Smooth muscle cell of the umbilical artery (primary cell): Measurements from ENCODE around the gene BAIAP3. TPM values are rescaled to one million over a fixed set of nuclear protein-coding genes. Genes with fewer than 3 reads are reported as not detected.

Experiments used
- total RNA-seq: library from RNA; depleted of rRNA; stranded (reverse); fragments of >200 nt; gene quantifications from 2 replicates; pipeline ENCODE4 v1.2.3, GENCODE V29; 2014

Gene BAIAP3, protein sequence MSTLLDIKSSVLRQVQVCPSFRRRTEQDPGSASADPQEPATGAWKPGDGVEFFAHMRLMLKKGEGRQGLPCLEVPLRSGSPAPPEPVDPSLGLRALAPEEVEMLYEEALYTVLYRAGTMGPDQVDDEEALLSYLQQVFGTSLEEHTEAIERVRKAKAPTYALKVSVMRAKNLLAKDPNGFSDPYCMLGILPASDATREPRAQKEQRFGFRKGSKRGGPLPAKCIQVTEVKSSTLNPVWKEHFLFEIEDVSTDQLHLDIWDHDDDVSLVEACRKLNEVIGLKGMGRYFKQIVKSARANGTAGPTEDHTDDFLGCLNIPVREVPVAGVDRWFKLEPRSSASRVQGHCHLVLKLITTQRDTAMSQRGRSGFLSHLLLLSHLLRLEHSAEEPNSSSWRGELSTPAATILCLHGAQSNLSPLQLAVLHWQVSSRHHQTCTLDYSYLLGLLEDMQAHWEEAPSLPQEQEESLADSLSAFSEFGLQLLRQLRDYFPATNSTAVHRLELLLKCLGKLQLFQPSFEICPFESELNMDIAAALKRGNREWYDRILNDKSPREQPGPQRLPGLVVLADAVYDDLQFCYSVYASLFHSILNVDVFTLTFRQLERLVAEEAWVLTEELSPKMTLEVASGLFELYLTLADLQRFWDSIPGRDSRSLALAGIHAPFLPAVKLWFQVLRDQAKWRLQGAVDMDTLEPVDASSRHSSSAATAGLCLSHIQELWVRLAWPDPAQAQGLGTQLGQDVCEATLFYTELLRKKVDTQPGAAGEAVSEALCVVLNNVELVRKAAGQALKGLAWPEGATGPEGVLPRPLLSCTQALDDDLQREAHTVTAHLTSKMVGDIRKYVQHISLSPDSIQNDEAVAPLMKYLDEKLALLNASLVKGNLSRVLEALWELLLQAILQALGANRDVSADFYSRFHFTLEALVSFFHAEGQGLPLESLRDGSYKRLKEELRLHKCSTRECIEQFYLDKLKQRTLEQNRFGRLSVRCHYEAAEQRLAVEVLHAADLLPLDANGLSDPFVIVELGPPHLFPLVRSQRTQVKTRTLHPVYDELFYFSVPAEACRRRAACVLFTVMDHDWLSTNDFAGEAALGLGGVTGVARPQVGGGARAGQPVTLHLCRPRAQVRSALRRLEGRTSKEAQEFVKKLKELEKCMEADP
- 0.65 and 0.89 TPM in 2 replicates for total RNA-seq

DNA sequence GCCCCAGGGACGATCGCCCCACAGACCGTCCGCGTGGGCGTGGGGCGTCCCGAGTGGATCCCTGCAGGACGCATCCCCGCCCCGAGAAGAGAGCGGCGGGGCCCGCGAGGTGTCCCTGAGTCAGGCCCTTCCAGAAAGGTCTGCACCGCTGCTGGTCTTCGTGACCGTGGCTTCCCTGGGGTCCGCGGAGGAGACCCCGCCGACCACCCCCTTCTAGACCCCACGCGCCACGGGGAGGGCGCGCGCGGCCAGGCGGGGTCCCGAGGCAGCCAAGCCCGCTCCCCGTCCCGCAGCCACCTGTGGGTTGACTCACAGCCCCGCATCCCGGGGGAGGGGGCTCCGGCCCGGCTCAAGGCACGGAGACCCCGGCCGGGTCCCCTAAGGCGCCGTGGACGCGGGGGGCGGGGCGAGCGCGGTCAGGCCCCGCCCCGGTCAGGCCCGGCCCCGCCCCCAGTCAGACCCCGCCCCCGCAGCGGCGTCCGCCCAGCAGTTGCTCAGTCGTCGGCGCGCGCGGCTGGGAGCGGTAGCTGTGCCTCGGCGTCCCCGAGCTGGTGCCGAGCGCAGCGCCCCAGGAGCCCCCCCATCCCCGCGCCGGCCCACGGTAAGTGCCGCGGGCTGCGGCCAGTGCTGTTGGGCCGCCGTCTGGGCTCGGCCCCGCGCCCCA lies at the start of gene BAIAP3:
TSS of gene BAIAP3 (plus strand) at position 497 of the 664 bp plus-strand sequence. CDS start 4,905 bp downstream, outside the sequence.

GRCh38 chr16:1308977-1309885 lies 24.2 kb upstream of the BAIAP3 start, which contains the start of gene UBE2I:
Gene UBE2I, plus strand, starts transcription at chr16:1309636. Its CDS starts 4,395 bp downstream, at chr16:1314031.

GRCh38 chr16:1351582-1352362 lies 18.3 kb downstream of the BAIAP3 start, which contains the start of the genes GNPTG and TSR3:
Gene GNPTG, plus strand, starts transcription at chr16:1351931. Its CDS starts 35 bp downstream, at chr16:1351966.
Gene TSR3, minus strand, starts transcription at chr16:1351878. Its CDS starts 74 bp downstream, at chr16:1351804.

Other genes with a start within 250 kb of the BAIAP3 start
- not detected in 2 replicates for gene C1QTNF8, start 237.4 kb upstream of the BAIAP3 start, total RNA-seq
- gene CACNA1H, start 180.5 kb upstream of the BAIAP3 start, total RNA-seq, result 1.2 and 3.0 TPM in 2 replicates
- gene TPSG1, start 108.4 kb upstream of the BAIAP3 start, total RNA-seq, result not detected in 2 replicates
- not detected in 2 replicates for gene TPSB2, start 103.5 kb upstream of the BAIAP3 start, total RNA-seq
- gene TPSAB1, start 92.9 kb upstream of the BAIAP3 start, total RNA-seq, result not detected in 2 replicates
- not detected in 2 replicates for gene TPSD1, start 77.6 kb upstream of the BAIAP3 start, total RNA-seq
- 50.5 and 64.1 TPM in 2 replicates for gene UBE2I, start 24.0 kb upstream of the BAIAP3 start, total RNA-seq
- gene TSR3, start 18.2 kb downstream of the BAIAP3 start, total RNA-seq, result 47.3 and 61.8 TPM in 2 replicates
- 42.8 and 59.7 TPM in 2 replicates for gene GNPTG, start 18.3 kb downstream of the BAIAP3 start, total RNA-seq
- 14.3 and 17.2 TPM in 2 replicates for gene UNKL, start 81.1 kb downstream of the BAIAP3 start, total RNA-seq
- 9.0 and 9.8 TPM in 2 replicates for gene UQCC4, start 87.1 kb downstream of the BAIAP3 start, total RNA-seq
- not detected in 2 replicates for gene PERCC1, start 97.4 kb downstream of the BAIAP3 start, total RNA-seq
- gene CCDC154, start 110.9 kb downstream of the BAIAP3 start, total RNA-seq, result 0.30 and 0.32 TPM in 2 replicates
- 73.9 and 75.6 TPM in 2 replicates for gene CLCN7, start 141.4 kb downstream of the BAIAP3 start, total RNA-seq
- not detected in 2 replicates for gene PTX4, start 155.3 kb downstream of the BAIAP3 start, total RNA-seq
- 12.8 and 15.4 TPM in 2 replicates for gene TELO2, start 159.7 kb downstream of the BAIAP3 start, total RNA-seq
- 1.4 and 4.8 TPM in 2 replicates for gene TMEM204, start 200.0 kb downstream of the BAIAP3 start, total RNA-seq